Effector memory CD4-positive, alpha-beta T cell (primary cell): ENCODE data around the gene SH3GL3.

Experiments used
- DNase-seq, 3 donors: peaks; one replicate each; pipeline ENCODE4 v3.0.0-alpha.2; 2020
- H3K27ac ChIP-seq: 2 replicates; pipeline ENCODE4 v1.7.0; 2013; ENCODE audit warnings: mild to moderate bottlenecking, low read length, moderate library complexity; ENCODE audit not compliant: insufficient read depth, poor library complexity, severe bottlenecking
- H3K27me3 ChIP-seq: replicated peaks from 2 replicates; pipeline ENCODE4 v1.7.0; 2013; ENCODE audit warnings: mild to moderate bottlenecking, low read length; ENCODE audit not compliant: insufficient read depth, control insufficient read depth, poor library complexity, severe bottlenecking
- H3K36me3 ChIP-seq: 2 replicates; pipeline ENCODE4 v1.7.0; 2013; ENCODE audit warnings: mild to moderate bottlenecking, low read length, moderate library complexity; ENCODE audit not compliant: control insufficient read depth, insufficient read depth
- H3K4me1 ChIP-seq: 2 replicates; pipeline ENCODE4 v1.7.0; 2013; ENCODE audit warnings: low read length, mild to moderate bottlenecking; ENCODE audit not compliant: control insufficient read depth, insufficient read depth, poor library complexity, severe bottlenecking
- H3K4me3 ChIP-seq: 2 replicates; pipeline ENCODE4 v1.7.0; 2013; ENCODE audit warnings: low read length, low read depth, mild to moderate bottlenecking; ENCODE audit not compliant: insufficient read depth, poor library complexity, severe bottlenecking
- H3K9me3 ChIP-seq: 2 replicates; pipeline ENCODE4 v1.7.0; 2013; ENCODE audit warnings: mild to moderate bottlenecking, low read length, moderate library complexity; ENCODE audit not compliant: control insufficient read depth

The SH3GL3 gene

GRCh38 chr15:83626171-83626802, 179.1 kb downstream of the SH3GL3 start:
- no peaks in the 10 kb centered on the region for H3K27me3 ChIP-seq
- H3K4me1 ChIP-seq, result no peaks in the 10 kb centered on the region
- no peaks in the 10 kb centered on the region for H3K9me3 ChIP-seq
- H3K4me3 ChIP-seq, result no peak overlapping the region
- no peak for DNase-seq
- no peaks in the 10 kb centered on the region for H3K36me3 ChIP-seq
- no peak overlapping the region for H3K27ac ChIP-seq

- Histone ChIP-seq H3K36me3 (no peaks in the 10 kb centered on the region), H3K27me3 (no peaks in the 10 kb centered on the region), H3K4me1 (no peaks in the 10 kb centered on the region), H3K4me3 (no peak overlapping the region), H3K9me3 (no peaks in the 10 kb centered on the region), H3K27ac (no peak overlapping the region)
- no peak for DNase-seq
Measured at GRCh38 chr15:83631534-83631933, 184.4 kb downstream of the SH3GL3 start.

- no peaks in the 10 kb centered on the region for H3K36me3 ChIP-seq
- no peaks in the 10 kb centered on the region for H3K27me3 ChIP-seq
- no peak overlapping the region for H3K4me3 ChIP-seq
- no peaks in the 10 kb centered on the region for H3K9me3 ChIP-seq
- no peaks in the 10 kb centered on the region for H3K4me1 ChIP-seq
- no peak overlapping the region for H3K27ac ChIP-seq
- DNase-seq, result no peak
Measured at GRCh38 chr15:83643201-83643600, 196.1 kb downstream of the SH3GL3 start.

GRCh38 chr15:83644439-83644838, 197.3 kb downstream of the SH3GL3 start:
- Histone ChIP-seq H3K4me1 (no peaks in the 10 kb centered on the region), H3K27ac (no peak overlapping the region), H3K36me3 (no peaks in the 10 kb centered on the region), H3K27me3 (no peaks in the 10 kb centered on the region), H3K9me3 (no peaks in the 10 kb centered on the region), H3K4me3 (no peak overlapping the region)
- DNase-seq, result no peak

- no peaks in the 10 kb centered on the region for H3K36me3 ChIP-seq
- H3K9me3 ChIP-seq, result no peaks in the 10 kb centered on the region
- H3K4me1 ChIP-seq, result no peaks in the 10 kb centered on the region
- no peak overlapping the region for H3K27ac ChIP-seq
- no peak for DNase-seq
- no peak overlapping the region for H3K4me3 ChIP-seq
- peaks cover 7% of the 10 kb centered on the region for H3K27me3 ChIP-seq
Measured at GRCh38 chr15:83650831-83651230, 203.7 kb downstream of the SH3GL3 start.

GRCh38 chr15:83651541-83651940, 204.4 kb downstream of the SH3GL3 start:
- Histone ChIP-seq H3K4me3 (no peak overlapping the region), H3K9me3 (no peaks in the 10 kb centered on the region), H3K27me3 (peaks cover 7% of the 10 kb centered on the region), H3K27ac (no peak overlapping the region), H3K4me1 (no peaks in the 10 kb centered on the region), H3K36me3 (no peaks in the 10 kb centered on the region)
- DNase-seq, result no peak

GRCh38 chr15:83652626-83653204, 205.6 kb downstream of the SH3GL3 start:
- Histone ChIP-seq H3K4me1 (no peaks in the 10 kb centered on the region), H3K27ac (no peak overlapping the region), H3K27me3 (peaks cover 7% of the 10 kb centered on the region), H3K9me3 (no peaks in the 10 kb centered on the region), H3K36me3 (no peaks in the 10 kb centered on the region), H3K4me3 (no peak overlapping the region)
- DNase-seq, result no peak

- no peak overlapping the region for H3K4me3 ChIP-seq
- no peaks in the 10 kb centered on the region for H3K4me1 ChIP-seq
- H3K9me3 ChIP-seq, result no peaks in the 10 kb centered on the region
- no peaks in the 10 kb centered on the region for H3K36me3 ChIP-seq
- H3K27me3 ChIP-seq, result peaks cover 7% of the 10 kb centered on the region
- no peak overlapping the region for H3K27ac ChIP-seq
- no peak for DNase-seq
Measured at GRCh38 chr15:83653288-83653638, 206.1 kb downstream of the SH3GL3 start.

- Histone ChIP-seq H3K9me3 (no peaks in the 10 kb centered on the region), H3K27ac (no peak within 1 kb of the TSS), H3K36me3 (no peaks in the 10 kb centered on the region), H3K4me1 (no peaks in the 10 kb centered on the region), H3K4me3 (no peak within 1 kb of the TSS), H3K27me3 (peaks cover 7% of the 10 kb centered on the region)
- no peak for DNase-seq
Measured at GRCh38 chr15:83653639-83654378, 206.7 kb downstream of the SH3GL3 start, which contains the start of gene ADAMTSL3. ADAMTSL3 (plus strand) TSS chr15:83654123; CDS start chr15:83655762, 1,639 bp downstream.
